HG02623 (cell line): Measurements from ENCODE around the gene SLC9C1.

ENCODE experiments used
- ATAC-seq: cut with Tn5 transposase; IDR thresholded peaks from one replicate; pipeline ENCODE4 v1.9.1; 2021; ENCODE audit warnings: moderate library complexity; ENCODE audit not compliant: unreplicated experiment

SLC9C1 gene

DNA sequence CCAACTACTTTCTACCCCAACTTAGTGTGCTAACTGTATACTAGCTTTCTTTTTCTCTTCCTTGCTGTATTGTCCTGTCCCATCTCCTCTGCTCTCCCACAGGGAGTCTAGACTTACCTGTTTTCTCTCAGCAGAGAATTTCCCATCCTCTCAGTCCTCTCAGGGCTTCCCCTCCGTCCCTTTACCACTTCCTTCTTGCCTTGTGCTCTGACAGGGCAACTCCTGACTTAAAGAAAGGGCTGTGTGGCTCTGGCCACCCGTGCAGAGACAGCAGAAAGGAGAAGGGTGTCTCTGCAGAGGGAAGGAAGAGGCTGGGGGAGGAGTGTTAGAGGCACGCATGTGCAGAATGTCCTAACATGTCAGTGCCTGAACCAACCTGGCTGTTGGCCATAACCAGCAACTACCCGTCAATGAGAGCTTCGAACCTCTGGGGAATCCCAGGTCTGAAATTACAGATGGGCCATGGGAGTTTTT, 161.0 kb downstream of the SLC9C1 start, which contains the start of gene GCSAM:
GCSAM (minus strand) TSS at position 274 of the 474 bp plus-strand sequence; CDS start at position 146, 128 bp downstream.
- ATAC-seq, result peak; percentile 78

DNA sequence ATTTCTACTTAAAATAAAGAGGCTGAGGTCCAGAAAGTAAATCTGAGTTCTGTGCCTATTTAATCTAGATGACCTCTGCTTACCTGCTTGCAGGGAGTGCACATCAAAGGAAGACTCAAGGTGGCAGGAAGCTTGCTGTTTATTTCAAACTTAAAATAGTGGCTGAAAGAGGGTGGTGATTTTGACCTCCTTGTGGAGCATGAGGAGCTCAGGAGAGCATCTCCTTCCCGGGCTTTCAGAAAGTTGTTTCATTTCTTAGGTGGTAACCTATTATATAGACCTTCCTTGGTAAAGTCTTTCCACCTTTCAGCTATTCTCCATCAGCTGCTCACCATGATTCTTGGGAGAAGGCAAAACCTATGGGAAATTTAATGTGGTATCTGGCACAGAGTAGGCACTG, 161.5 kb downstream of the SLC9C1 start:
- ATAC-seq, result no peak

DNA sequence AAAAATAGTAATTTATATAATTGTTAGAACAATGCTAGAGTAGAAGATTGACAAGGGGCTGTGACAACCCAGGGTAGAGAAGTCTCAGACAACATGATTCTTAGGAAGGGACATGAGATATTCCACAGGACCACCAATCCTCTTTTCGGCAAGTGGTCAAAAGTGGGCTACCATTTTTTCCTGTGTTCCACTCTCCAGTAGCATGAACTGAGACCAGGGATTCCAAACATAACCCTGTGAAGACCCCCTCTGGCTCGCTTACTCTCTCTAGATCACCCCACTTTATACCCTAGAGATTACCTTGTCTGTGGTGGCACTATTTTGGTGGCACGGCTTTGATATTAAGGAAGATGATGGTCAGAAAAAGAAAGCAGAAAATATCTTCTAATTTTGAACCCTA, 161.9 kb downstream of the SLC9C1 start:
- no peak for ATAC-seq

DNA sequence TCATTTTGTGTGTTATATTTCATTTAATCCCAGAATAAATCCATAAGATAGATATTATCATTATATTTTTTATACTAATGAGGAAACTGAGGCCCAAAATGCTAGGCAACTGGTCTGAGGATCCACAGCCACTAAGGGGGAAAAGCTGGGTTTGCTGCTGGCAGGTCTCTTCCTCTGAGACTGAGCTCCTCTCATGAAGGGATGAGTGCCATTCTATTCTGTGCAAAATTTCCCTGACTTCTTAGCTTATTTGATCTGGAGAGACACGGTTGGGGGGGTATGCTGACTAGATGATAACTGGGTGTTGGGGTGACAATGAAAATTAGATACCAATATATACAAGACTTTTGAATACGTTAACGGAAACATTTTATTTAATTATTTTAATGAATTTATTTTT, 162.9 kb downstream of the SLC9C1 start:
- no peak for ATAC-seq

DNA sequence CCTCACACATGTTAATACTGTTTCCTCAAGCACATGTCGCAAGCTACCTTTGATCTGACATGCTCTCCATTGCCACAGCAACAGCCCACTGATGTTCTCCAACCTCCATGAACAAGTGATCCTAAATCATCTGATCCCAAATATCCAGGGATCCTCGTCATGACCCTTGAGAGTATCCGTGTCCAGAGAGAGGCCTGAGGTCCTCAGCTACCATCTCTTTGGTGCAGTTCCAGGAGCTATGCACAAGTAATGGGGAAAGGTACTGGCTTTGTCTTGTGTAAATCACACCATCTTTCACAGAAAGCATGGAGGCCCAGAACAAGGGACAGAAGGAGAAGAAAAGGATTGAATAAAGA, 163.4 kb downstream of the SLC9C1 start:
- no peak for ATAC-seq

DNA sequence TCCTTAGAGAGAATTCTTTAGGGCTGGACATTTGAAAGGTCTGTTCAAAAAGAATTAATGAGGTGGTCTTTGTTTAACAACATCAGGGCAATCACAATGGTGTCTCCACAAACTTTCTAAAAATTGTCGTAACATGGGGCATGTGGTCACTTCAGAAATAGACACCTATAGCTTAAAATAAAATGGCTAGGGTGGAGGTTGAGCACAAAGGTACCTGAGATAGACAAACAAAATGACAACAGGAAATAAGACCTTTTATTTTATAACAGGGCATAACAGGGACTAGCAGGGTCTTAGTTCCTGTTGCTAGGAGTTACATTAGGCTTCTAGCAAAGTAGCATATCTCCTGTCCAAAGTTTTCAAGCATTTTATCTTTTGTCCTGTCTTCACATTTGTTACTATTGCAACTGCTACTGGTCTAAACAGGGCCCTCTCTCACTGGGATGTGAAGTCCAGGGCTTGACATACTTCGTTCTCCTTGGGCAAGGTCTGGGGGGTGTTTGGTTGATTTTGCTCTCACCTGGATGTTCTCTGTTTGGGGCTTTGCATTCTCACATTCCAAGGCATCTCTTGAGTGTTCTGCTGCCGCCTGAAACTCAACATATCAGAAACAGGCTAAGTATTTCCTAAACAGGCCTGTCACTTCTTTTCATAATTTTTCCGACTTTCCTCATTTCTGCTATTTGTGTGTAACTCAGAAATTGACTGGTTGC, 163.9 kb downstream of the SLC9C1 start:
- ATAC-seq, result no peak

DNA sequence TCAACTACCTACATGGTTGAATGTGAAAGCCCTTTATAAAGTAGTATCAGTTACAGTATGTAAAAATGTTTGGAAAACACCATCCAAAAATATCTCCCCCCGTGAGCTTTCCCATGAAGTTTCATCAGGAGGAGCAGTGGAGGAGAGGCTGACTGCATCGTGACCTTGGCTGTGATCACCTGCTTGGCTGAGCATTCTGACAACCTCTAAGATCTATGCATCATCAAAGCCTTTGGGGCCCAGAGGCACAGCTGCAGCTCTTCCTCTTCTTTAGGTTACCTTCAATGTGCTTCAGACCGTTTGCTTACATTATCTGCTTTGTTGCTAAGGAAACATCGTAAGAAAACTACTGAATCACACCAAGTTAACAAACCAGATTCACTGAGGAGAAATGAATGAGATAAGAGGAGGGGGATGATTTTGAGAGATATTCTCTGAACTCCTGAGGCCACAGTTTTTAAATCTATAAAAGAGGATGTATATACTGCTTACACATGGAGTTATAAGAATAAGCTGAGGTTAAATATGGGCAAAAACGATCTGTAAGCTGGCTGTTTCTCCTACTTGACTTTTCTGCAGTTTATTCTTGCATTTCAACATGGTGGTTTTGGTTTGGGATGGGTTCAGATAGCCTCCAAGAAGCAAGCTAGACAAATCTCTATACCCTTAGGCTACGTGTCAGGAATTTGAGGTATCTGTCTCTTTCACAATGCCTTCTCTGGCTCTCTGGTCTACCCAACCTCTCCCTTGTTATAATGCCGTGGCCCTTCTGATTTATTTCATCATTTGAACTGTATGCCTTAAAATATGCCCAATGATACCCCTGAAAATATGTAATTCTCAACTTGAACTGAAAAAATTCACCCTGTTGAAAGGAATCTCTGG, 164.9 kb downstream of the SLC9C1 start:
- ATAC-seq, result peak; percentile 31

DNA sequence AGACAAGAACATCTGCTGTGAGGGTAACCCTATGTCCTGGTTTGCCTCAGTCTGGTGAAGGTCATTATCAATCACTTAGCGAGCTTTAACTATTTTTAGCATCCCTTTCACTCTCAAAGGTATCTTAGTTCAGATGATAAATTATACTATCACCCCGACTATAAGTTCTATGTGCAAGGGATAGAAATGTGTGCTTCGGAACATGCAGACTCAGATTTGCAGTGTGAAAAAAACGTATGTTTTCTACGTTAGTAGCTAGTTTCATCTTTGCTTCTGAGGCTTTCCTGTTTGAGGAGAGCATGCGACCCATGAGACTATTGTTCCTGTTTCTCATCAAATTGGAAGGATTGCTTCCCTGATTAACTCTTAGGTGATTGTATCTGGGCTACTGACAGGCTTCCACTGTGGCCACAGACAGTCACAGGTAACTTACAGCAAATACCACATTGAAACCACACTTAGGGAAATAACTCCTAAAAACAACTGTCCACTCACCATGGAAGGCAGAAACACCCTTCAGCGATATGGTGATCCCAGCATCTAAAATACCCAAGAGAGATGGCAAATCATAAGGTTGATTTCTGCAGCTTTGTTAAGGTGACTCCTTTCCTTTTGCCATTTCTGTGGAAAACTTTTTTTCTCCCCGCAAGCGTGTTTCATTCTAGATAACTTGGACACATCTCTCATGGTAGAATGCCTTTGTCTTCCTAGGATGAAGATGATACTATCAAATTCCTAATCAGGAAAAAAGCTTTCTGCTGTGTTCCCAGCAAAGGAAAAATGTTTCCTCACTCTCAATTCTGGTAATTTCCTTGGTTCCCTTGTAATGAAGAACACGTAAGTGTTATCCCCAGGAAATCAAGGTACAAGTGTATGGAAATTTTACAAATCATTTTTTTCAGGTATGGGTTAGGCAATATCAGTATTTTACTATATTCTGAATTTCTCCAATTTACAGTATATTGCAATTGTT, 166.2 kb downstream of the SLC9C1 start:
- ATAC-seq, result no peak

DNA sequence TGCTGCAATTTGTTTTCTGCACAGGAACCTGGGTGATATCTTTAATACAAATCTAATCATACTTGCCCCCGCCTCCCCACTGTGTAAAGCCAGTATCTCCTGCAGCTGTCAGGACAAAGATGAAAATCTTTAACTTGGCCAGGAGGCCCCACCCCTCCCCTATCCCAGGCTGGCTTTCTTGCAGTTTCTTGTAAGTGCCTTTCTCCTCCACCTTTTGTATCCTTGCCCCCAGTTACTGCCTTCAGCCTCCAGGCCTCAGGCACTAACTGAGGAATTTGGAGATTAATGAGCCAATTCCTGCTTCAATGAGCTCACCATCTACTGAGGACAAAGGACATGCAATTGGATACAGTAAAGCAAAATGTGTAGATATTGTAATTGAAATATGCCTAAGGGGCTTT, 167.5 kb downstream of the SLC9C1 start:
- ATAC-seq, result no peak

DNA sequence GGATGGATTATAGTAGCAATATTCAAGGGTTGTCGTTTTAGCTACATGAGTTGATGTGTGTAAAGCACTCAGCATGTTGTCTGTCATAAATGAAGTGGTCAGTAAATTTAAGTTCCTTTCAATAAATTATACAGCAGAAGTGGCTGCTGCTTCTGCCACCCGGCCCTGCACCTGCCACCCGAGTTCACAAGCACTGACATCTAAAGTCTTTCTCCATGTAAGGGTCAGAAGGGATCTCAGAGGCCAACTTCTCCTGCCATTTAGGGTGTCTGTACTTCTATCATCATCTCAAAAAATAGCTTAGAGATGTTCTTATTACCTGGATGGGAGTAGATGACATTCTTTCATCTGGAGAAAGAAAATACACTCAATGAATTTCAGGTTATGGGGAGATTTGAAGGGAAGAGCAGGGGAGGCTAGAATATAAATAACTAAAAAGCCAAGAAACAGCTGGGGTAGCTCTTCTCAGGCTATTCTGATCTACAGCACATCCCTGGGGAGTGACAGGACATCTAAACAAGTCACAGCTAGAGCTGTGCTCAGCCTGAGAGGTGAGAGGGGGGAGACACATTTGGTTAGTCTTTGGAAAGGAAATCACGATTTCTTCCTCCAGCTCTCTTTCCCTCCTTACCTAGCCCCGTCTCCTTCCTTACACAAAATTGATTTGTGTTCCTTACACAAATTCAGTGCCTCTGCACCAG, 169.0 kb downstream of the SLC9C1 start:
- no peak for ATAC-seq

DNA sequence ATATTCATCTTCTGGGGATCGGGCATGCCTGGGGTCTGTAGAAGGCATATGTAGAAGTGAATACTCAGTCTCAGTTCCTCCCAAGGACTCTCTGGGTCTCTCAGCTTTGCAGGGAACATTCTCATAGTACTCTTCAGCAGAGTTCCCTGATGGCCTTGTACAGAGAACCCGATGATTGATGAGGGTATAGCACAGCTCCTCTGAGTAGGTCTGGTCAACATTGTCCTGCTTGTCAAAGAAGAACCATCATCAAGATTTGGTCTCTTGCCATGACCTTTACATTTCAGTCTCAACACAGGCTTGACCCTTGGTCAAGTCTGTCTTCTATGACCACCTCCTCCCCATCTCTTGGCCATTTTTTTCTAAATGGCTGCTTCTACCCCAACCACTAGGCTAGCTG, 170.5 kb downstream of the SLC9C1 start:
- ATAC-seq, result no peak

DNA sequence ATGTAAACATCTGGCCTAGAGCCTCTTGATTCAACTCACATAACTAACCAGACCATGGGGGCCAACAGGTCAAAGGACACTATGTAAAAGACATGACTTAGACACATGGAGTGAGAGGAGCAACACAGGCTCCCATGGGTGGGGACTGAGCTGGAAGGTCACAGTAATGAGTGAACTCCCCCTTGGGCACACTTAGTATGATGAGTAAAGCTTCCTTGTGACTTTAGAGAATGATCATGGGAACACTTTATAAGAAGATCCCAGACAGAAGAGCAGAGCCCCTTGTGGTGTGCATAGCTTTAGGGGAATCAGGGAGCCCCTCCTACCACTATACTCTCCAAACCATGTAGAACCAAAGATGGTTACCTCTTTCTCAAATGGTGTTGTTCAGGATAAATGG, 171.1 kb downstream of the SLC9C1 start:
- no peak for ATAC-seq

DNA sequence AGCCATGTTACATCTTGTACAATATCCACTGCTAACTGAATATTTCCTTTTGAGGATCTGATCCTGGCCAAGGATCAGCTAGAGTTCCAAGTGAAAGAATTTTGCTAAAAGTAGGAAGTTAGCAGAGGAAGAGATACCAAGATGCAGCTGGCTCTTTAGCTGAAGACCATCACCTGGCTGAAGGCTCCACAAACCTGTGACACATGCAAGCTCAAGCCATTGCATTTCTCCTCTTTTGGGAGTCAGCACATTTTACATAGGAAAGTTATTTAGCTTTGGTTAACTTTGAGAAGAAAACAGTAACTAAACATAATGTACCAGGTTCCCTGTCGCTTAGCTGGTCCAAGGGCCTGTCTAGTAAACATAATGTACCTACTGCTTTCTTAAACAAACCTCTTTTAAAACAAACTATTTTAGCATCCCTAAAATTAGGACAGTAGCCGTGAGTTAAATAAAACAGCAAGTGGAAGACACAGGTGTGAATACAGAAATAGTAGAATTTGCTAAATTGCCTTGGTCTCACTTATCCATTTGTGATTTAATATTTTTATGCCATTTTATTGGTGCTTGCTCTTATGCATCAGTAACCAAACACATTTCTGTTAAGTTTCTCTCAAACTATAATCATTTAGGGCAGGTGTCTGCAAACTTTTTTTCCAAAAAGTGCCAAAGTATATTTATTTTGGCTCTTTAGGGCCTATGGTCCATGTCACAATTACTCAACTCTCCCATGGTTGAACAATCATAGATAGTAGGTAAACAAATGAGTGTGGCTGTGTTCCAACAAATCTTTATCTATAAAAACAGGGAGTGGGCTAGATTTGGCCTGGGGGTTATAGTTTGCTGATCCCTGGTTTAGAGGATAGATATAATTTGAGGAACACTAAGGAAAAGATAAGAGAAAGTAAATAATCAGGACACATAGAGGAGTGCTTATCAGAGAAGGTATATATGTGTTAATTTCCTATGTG, 172.2 kb downstream of the SLC9C1 start:
- ATAC-seq, result no peak

DNA sequence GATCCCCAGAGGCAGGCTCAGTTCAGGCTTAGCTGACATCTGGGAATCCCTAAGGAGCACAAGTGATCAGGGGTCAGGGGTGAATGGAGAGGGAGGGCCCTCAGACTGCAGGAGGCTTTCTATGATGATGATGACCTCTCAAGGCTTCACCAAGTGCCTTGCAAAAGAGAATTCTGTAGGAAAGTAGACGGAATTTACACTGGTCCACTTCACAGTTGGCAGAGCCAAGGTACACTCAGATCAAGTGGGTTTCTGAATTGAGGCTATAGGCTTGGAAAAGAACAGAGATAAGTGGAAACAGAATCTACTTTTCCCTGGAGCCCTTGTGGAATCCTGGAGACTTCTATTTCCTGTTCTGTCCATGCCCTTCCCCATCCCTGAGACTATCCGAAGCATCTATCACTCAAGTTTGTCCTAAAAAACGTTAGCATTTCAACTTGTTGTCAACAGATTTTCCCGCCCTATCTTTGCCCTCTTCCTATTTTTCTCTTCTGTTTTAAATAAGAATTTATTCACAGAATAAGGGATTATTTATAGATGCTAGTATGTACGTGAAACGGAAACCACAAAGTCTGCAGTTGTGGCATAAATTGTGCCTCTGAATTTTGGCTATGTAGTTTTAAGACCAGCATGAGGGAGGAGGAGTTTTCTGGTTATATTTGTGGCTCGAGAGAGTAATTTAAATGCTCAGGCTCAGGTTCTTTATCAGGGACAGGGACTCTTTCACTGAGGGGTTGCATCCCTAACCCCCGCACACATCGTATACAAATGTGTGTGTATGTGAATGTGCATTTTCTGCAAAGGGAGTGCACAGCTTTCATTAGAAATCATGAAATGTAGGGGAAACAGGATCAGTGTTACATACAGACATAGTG, 173.8 kb downstream of the SLC9C1 start:
- no peak for ATAC-seq

DNA sequence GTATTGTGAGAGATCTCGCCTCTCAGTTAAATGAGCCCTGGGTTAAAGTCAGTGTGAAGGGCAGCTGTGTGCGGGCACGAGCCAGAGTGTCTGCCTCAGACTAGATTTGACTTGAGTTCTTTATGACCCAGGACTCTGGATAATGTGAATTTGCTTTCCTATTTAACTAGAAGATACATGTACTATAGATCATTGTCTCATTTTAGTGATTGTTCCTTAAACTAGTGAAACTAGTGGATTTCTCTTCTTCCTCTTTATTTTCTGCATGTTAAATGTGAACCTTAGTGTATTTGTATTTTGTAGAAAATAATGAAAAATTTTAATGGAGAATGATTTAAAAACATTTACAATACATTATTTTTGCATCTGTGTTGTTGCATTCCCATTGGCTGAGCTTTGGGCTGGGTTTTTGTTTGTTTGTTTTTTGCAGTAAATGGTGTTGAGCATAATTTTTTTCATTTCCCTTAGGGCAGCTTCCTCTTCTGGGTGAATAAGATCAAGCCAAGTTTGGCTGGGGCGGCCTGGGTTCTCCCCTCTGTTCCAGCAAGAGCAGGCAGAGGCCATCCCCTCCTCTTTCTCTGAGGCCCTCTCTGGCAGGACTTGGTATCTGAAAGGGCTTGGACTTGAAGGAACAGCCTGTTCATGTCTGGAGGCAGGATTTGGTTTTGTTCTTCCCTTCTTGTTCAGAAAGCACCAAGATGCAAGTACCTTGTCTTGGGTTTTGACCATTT, 176.0 kb downstream of the SLC9C1 start:
- ATAC-seq, result no peak

DNA sequence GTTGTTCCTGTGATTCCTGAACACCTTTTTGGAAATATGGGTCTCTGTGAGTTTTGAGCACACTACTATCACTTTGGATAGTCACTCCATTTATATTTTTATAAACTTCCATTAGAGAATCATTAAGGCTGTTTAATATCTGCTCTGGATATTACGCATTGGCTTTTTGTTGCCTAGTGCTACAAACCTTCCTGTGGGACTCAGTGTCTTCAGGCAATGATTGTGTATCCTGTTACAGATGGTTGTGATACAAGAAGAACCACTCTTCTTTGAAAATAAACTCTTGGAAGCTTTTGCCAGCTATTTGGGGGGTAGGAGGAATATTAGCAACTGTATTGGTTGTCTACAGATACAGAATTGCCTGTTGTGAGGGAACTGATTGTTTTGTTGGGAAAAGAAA, 176.6 kb downstream of the SLC9C1 start:
- no peak for ATAC-seq

DNA sequence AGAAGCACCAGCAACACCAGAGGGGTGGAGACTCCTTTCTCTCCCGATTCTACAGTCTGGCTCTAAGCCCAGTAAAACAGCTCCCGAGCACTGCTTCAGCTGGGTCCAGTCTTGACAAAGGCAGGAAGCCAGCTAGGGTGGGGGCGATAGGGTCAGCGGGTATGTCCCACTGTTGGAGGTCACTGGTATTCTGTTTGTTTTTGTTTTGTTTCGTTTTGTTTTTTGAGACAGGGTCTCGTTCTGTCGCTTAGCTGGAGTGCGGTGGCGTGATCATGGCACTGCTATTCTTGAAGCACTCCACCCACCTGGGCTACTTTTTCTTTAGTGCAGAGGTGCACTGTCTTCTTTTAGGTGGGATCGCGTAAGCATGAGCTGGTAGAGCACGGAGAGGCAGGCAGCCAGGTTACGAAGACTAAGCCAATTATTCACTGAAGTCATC, 177.2 kb downstream of the SLC9C1 start:
- ATAC-seq, result no peak
